ENCODE measurements around the gene ANKRD60. TPM values are rescaled to one million over a fixed set of nuclear protein-coding genes. Genes with fewer than 3 reads are reported as not detected.

The ANKRD60 gene
- total RNA-seq, 2 experiments from 2014 or later, result not detected

GRCh38 chr20:58256842-58257241, 28.4 kb upstream of the ANKRD60 start:
- Mint-ChIP-seq H3K4me1 (ENCODE audit: low read depth) (peaks cover 38% of the 10 kb centered on the region), H3K36me3 (ENCODE audit: low read depth) (peaks cover 17% of the 10 kb centered on the region), H3K9me3 (no peaks in the 10 kb centered on the region), H3K4me3 (no peak overlapping the region), H3K27ac (no peak overlapping the region), H3K27me3 (ENCODE audit: low read depth) (no peaks in the 10 kb centered on the region)
- CTCF ChIA-PET, result no interaction called here
- DNase-seq, result peak; percentile 13
- intact Hi-C loops (cut with micrococcal nuclease), result no loop called here

- peaks cover 17% of the 10 kb centered on the region for H3K36me3 Mint-ChIP-seq (ENCODE audit: low read depth)
- no peak for DNase-seq
- CTCF ChIA-PET, result interaction anchor here (1.1 kb wide), 1 partner anchor 22 kb away, joined by 4 read pairs; no protein-coding TSS in a partner anchor
- no peak overlapping the region for H3K27ac Mint-ChIP-seq
- H3K9me3 Mint-ChIP-seq, result no peaks in the 10 kb centered on the region
- intact Hi-C loops (cut with micrococcal nuclease), result no loop called here
- peaks cover 43% of the 10 kb centered on the region for H3K4me1 Mint-ChIP-seq (ENCODE audit: low read depth)
- H3K27me3 Mint-ChIP-seq (ENCODE audit: low read depth), result no peaks in the 10 kb centered on the region
- H3K4me3 Mint-ChIP-seq, result no peak overlapping the region
These were observed 27.9 kb upstream of the ANKRD60 start for GRCh38 chr20:58256307-58256706.

GRCh38 chr20:58254890-58255289, 26.4 kb upstream of the ANKRD60 start:
- CTCF ChIA-PET, result interaction anchor here (1.1 kb wide), 1 partner anchor 24 kb away, joined by 4 read pairs; no protein-coding TSS in a partner anchor
- intact Hi-C loops (cut with micrococcal nuclease), result no loop called here
- H3K27ac Mint-ChIP-seq, result no peak overlapping the region

GRCh38 chr20:58251979-58252591, 23.6 kb upstream of the ANKRD60 start:
- H3K4me3 Mint-ChIP-seq, result no peak overlapping the region
- H3K27me3 Mint-ChIP-seq (ENCODE audit: low read depth), result no peaks in the 10 kb centered on the region
- CTCF ChIA-PET, result interaction anchor here (0.9 to 1.4 kb wide), 2 partner anchors 15 to 48 kb away, joined by 3 to 4 read pairs; no protein-coding TSS in a partner anchor
- H3K9me3 Mint-ChIP-seq, result no peaks in the 10 kb centered on the region
- peaks cover 39% of the 10 kb centered on the region for H3K4me1 Mint-ChIP-seq (ENCODE audit: low read depth)
- peaks cover 26% of the 10 kb centered on the region for H3K36me3 Mint-ChIP-seq (ENCODE audit: low read depth)
- peak overlapping the region; percentile 18 for H3K27ac Mint-ChIP-seq
- no peak for DNase-seq
- intact Hi-C loops (cut with micrococcal nuclease), result loop anchor here (2.0 kb wide), 1 partner anchor 55 kb away; no protein-coding TSS in a partner anchor

More at GRCh38 chr20:58254890-58255289, 26.4 kb upstream of the ANKRD60 start:
- no peak for DNase-seq
- H3K36me3 Mint-ChIP-seq (ENCODE audit: low read depth), result peaks cover 28% of the 10 kb centered on the region
- no peak overlapping the region for H3K4me3 Mint-ChIP-seq
- no peaks in the 10 kb centered on the region for H3K9me3 Mint-ChIP-seq
- peaks cover 47% of the 10 kb centered on the region for H3K4me1 Mint-ChIP-seq (ENCODE audit: low read depth)
- no peaks in the 10 kb centered on the region for H3K27me3 Mint-ChIP-seq (ENCODE audit: low read depth)

- Mint-ChIP-seq H3K27ac (no peak overlapping the region), H3K4me3 (no peak overlapping the region), H3K9me3 (no peaks in the 10 kb centered on the region), H3K27me3 (ENCODE audit: low read depth) (no peaks in the 10 kb centered on the region), H3K36me3 (ENCODE audit: low read depth) (peaks cover 29% of the 10 kb centered on the region), H3K4me1 (ENCODE audit: low read depth) (peaks cover 33% of the 10 kb centered on the region)
- no peak for DNase-seq
- intact Hi-C loops (cut with micrococcal nuclease), result no loop called here
- CTCF ChIA-PET, result interaction anchor here (1.4 kb wide), 1 partner anchor 14 kb away, joined by 4 read pairs; no protein-coding TSS in a partner anchor
These were observed 23.0 kb upstream of the ANKRD60 start for GRCh38 chr20:58251348-58251978.

- no peak for DNase-seq
- Mint-ChIP-seq H3K4me3 (no peak overlapping the region), H3K36me3 (ENCODE audit: low read depth) (peaks cover 30% of the 10 kb centered on the region), H3K27ac (no peak overlapping the region), H3K27me3 (ENCODE audit: low read depth) (no peaks in the 10 kb centered on the region), H3K9me3 (no peaks in the 10 kb centered on the region), H3K4me1 (ENCODE audit: low read depth) (peaks cover 5% of the 10 kb centered on the region)
- intact Hi-C loops (cut with micrococcal nuclease), result no loop called here
- CTCF ChIA-PET, result interaction anchor here (2.0 kb wide), 1 partner anchor 9 kb away, joined by 9 read pairs; no protein-coding TSS in a partner anchor
These were observed 17.9 kb upstream of the ANKRD60 start for GRCh38 chr20:58246346-58246745.

GRCh38 chr20:58245931-58246330, 17.5 kb upstream of the ANKRD60 start:
- Mint-ChIP-seq H3K4me1 (ENCODE audit: low read depth) (peaks cover 2% of the 10 kb centered on the region), H3K27ac (no peak overlapping the region), H3K27me3 (ENCODE audit: low read depth) (no peaks in the 10 kb centered on the region), H3K9me3 (no peaks in the 10 kb centered on the region), H3K4me3 (no peak overlapping the region), H3K36me3 (ENCODE audit: low read depth) (peaks cover 29% of the 10 kb centered on the region)
- intact Hi-C loops (cut with micrococcal nuclease), result no loop called here
- CTCF ChIA-PET, result interaction anchor here (2.0 kb wide), 1 partner anchor 9 kb away, joined by 9 read pairs; no protein-coding TSS in a partner anchor
- DNase-seq, result no peak

GRCh38 chr20:58245181-58245891, 16.9 kb upstream of the ANKRD60 start:
- Mint-ChIP-seq H3K27ac (no peak overlapping the region), H3K36me3 (ENCODE audit: low read depth) (peaks cover 25% of the 10 kb centered on the region), H3K9me3 (no peaks in the 10 kb centered on the region), H3K27me3 (ENCODE audit: low read depth) (no peaks in the 10 kb centered on the region), H3K4me3 (no peak overlapping the region), H3K4me1 (ENCODE audit: low read depth) (peaks cover under 1% of the 10 kb centered on the region)
- intact Hi-C loops (cut with micrococcal nuclease), result no loop called here
- CTCF ChIA-PET, result interaction anchor here (0.6 to 2.0 kb wide), 2 partner anchors 8 to 73 kb away, joined by 6 to 9 read pairs; no protein-coding TSS in a partner anchor
- no peak for DNase-seq

- no peak overlapping the region for H3K27ac Mint-ChIP-seq
- DNase-seq, result no peak
- peaks cover 20% of the 10 kb centered on the region for H3K36me3 Mint-ChIP-seq (ENCODE audit: low read depth)
- H3K27me3 Mint-ChIP-seq (ENCODE audit: low read depth), result no peaks in the 10 kb centered on the region
- CTCF ChIA-PET, result interaction anchor here (0.6 to 1.4 kb wide), 2 partner anchors 10 to 74 kb away, joined by 5 to 6 read pairs; no protein-coding TSS in a partner anchor
- H3K4me3 Mint-ChIP-seq, result no peak overlapping the region
- intact Hi-C loops (cut with micrococcal nuclease), result no loop called here
- H3K9me3 Mint-ChIP-seq, result no peaks in the 10 kb centered on the region
- no peaks in the 10 kb centered on the region for H3K4me1 Mint-ChIP-seq (ENCODE audit: low read depth)
These were observed 16.1 kb upstream of the ANKRD60 start for GRCh38 chr20:58244517-58245030.

- Mint-ChIP-seq H3K36me3 (ENCODE audit: low read depth) (peaks cover 20% of the 10 kb centered on the region), H3K27ac (no peak overlapping the region), H3K4me1 (ENCODE audit: low read depth) (no peaks in the 10 kb centered on the region), H3K9me3 (no peaks in the 10 kb centered on the region), H3K27me3 (ENCODE audit: low read depth) (no peaks in the 10 kb centered on the region), H3K4me3 (no peak overlapping the region)
- no peak for DNase-seq
- CTCF ChIA-PET, result interaction anchor here (1.4 kb wide), 1 partner anchor 10 kb away, joined by 5 read pairs; no protein-coding TSS in a partner anchor
- intact Hi-C loops (cut with micrococcal nuclease), result no loop called here
These were observed 15.4 kb upstream of the ANKRD60 start for GRCh38 chr20:58243653-58244410.

GRCh38 chr20:58242824-58243223, 14.4 kb upstream of the ANKRD60 start:
- Mint-ChIP-seq H3K4me1 (ENCODE audit: low read depth) (peaks cover under 1% of the 10 kb centered on the region), H3K36me3 (ENCODE audit: low read depth) (peaks cover 18% of the 10 kb centered on the region), H3K27me3 (ENCODE audit: low read depth) (no peaks in the 10 kb centered on the region), H3K4me3 (no peak overlapping the region), H3K9me3 (no peaks in the 10 kb centered on the region), H3K27ac (no peak overlapping the region)
- intact Hi-C loops (cut with micrococcal nuclease), result no loop called here
- CTCF ChIA-PET, result interaction anchor here (0.6 kb wide), 1 partner anchor 9 kb away, joined by 3 read pairs; no protein-coding TSS in a partner anchor
- no peak for DNase-seq
